ENCODE measurements around the gene PI4KA. TPM values are rescaled to one million over a fixed set of nuclear protein-coding genes. Genes with fewer than 3 reads are reported as not detected.
"Not testable (repeated sequence)": the region's sequence is repeated elsewhere in the genome, so short reads cannot be mapped to it uniquely, and the experiment has no call there.

The PI4KA gene
- total and polyA plus RNA-seq, 2 donors from 2014 or later = 37.3 to 92.8 TPM

- no peaks in the 10 kb centered on the region for H3K27me3 ChIP-seq (ENCODE audit: control insufficient read depth, insufficient read depth, low read length)
- H3K4me3 ChIP-seq (ENCODE audit: low read length in 3 of 3) = no peak overlapping the region
- DNase-seq = peak in 1 of 5 donors; percentile 2
- intact Hi-C loops (cut with DNase I) = no loop called here
- no peak overlapping the region for H3K9ac ChIP-seq (ENCODE audit: low read length in 3 of 3)
- H3K4me1 ChIP-seq (ENCODE audit: control insufficient read depth in 2 of 3, insufficient read depth in 2 of 3, low read depth in 1 of 3, low read length in 3 of 3) = no peaks in the 10 kb centered on the region
- TF ChIP-seq CTCF (IDR thresholded peaks at IDR 0.05; ENCODE audit: borderline replicate concordance, extremely low read depth, insufficient read depth) = no peak
- H3K27ac ChIP-seq (ENCODE audit: low read depth in 2 of 2, low read length in 2 of 2) = no peak overlapping the region
- no peak for FAIRE-seq
- no peaks in the 10 kb centered on the region for H3K9me3 ChIP-seq (ENCODE audit: control insufficient read depth in 2 of 3, insufficient read depth in 1 of 3, low read length in 3 of 3)
- H3K36me3 ChIP-seq (ENCODE audit: control insufficient read depth in 2 of 3, insufficient read depth in 3 of 3, low read length in 3 of 3) = no peaks in the 10 kb centered on the region
Measured at GRCh38 chr22:20904980-20905355, 46.4 kb upstream of the PI4KA start.

GRCh38 chr22:20904008-20904979, 45.7 kb upstream of the PI4KA start:
- Histone ChIP-seq H3K9me3 (ENCODE audit: control insufficient read depth in 2 of 3, insufficient read depth in 1 of 3, low read length in 3 of 3) (no peaks in the 10 kb centered on the region), H3K4me1 (ENCODE audit: control insufficient read depth in 2 of 3, insufficient read depth in 2 of 3, low read depth in 1 of 3, low read length in 3 of 3) (no peaks in the 10 kb centered on the region), H3K4me3 (ENCODE audit: low read length in 3 of 3) (no peak overlapping the region), H3K9ac (ENCODE audit: low read length in 3 of 3) (no peak overlapping the region), H3K27ac (ENCODE audit: low read depth in 2 of 2, low read length in 2 of 2) (no peak overlapping the region), H3K27me3 (ENCODE audit: control insufficient read depth, insufficient read depth, low read length) (no peaks in the 10 kb centered on the region), H3K36me3 (ENCODE audit: control insufficient read depth in 2 of 3, insufficient read depth in 3 of 3, low read length in 3 of 3) (no peaks in the 10 kb centered on the region)
- FAIRE-seq (no peak), DNase-seq (peak in 1 of 5 donors; percentile 8)
- intact Hi-C loops (cut with DNase I) = no loop called here
- no peak for TF ChIP-seq CTCF (IDR thresholded peaks at IDR 0.05; ENCODE audit: borderline replicate concordance, extremely low read depth, insufficient read depth)

- Histone ChIP-seq H3K36me3 (ENCODE audit: control insufficient read depth in 2 of 3, insufficient read depth in 3 of 3, low read length in 3 of 3) (no peaks in the 10 kb centered on the region), H3K9ac (ENCODE audit: low read length in 3 of 3) (no peak overlapping the region), H3K4me1 (ENCODE audit: control insufficient read depth in 2 of 3, insufficient read depth in 2 of 3, low read depth in 1 of 3, low read length in 3 of 3) (no peaks in the 10 kb centered on the region), H3K27me3 (ENCODE audit: control insufficient read depth, insufficient read depth, low read length) (no peaks in the 10 kb centered on the region), H3K4me3 (ENCODE audit: low read length in 3 of 3) (no peak overlapping the region), H3K27ac (ENCODE audit: low read depth in 2 of 2, low read length in 2 of 2) (no peak overlapping the region), H3K9me3 (ENCODE audit: control insufficient read depth in 2 of 3, insufficient read depth in 1 of 3, low read length in 3 of 3) (no peaks in the 10 kb centered on the region)
- intact Hi-C loops (cut with DNase I) = no loop called here
- DNase-seq (no peak), FAIRE-seq (no peak)
- no peak for TF ChIP-seq CTCF (IDR thresholded peaks at IDR 0.05; ENCODE audit: borderline replicate concordance, extremely low read depth, insufficient read depth)
Measured at GRCh38 chr22:20903093-20903492, 44.5 kb upstream of the PI4KA start.

- intact Hi-C loops (cut with DNase I); H3K27ac ChIP-seq (ENCODE audit: low read depth in 2 of 2, low read length in 2 of 2); H3K4me1 ChIP-seq (ENCODE audit: control insufficient read depth in 2 of 3, insufficient read depth in 2 of 3, low read depth in 1 of 3, low read length in 3 of 3); FAIRE-seq; H3K36me3 ChIP-seq (ENCODE audit: control insufficient read depth in 2 of 3, insufficient read depth in 3 of 3, low read length in 3 of 3); H3K4me3 ChIP-seq (ENCODE audit: low read length in 3 of 3); H3K27me3 ChIP-seq (ENCODE audit: control insufficient read depth, insufficient read depth, low read length); H3K9ac ChIP-seq (ENCODE audit: low read length in 3 of 3); H3K9me3 ChIP-seq (ENCODE audit: control insufficient read depth in 2 of 3, insufficient read depth in 1 of 3, low read length in 3 of 3): not testable (repeated sequence)
- DNase-seq = peak in 1 of 5 donors; percentile 29
Measured at GRCh38 chr22:20901093-20902033, 42.8 kb upstream of the PI4KA start.
